ENCODE data around the gene OXCT2.

- TF ChIP-seq EZH2 (IDR thresholded peaks at IDR 0.05; ENCODE audit: insufficient read depth, poor library complexity, severe bottlenecking) (no peak), EZH2phosphoT487 (IDR thresholded peaks at IDR 0.05; ENCODE audit: insufficient read depth, low read depth) (no peak)
Observed at GRCh38 chr1:39795651-39796050, 24.5 kb upstream of the OXCT2 start.
